ENCODE data around the gene C22orf31. TPM values are rescaled to one million over a fixed set of nuclear protein-coding genes. Genes with fewer than 3 reads are reported as not detected.

Gene C22orf31
- polyA plus RNA-seq, 3 donors = 1.3 to 1.8 (median 1.7) TPM

DNA sequence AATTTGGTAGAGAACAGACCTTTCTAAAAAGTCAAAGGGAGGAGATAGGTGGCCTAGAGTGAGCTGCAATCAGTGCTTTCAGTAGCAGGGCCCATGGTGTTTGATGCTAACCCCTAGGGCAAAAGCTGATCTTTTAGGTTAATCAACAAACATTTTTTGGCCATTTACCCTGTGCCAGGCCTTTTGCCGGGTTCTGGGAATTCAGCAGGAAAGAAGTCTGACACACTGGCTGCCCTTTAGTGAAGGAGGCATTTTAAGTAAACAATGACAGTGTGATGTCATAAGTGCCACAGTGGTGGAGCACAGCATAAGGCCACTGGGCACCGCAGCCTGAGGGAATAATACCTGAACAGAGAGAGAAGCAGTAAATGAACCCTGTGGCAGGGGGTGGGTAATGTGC is 29.0 kb downstream of the C22orf31 start:
- DNase-seq (ENCODE audit: extremely low read depth in 1 of 11, low read depth in 9 of 11, low spot score in 4 of 11) = no peak

DNA sequence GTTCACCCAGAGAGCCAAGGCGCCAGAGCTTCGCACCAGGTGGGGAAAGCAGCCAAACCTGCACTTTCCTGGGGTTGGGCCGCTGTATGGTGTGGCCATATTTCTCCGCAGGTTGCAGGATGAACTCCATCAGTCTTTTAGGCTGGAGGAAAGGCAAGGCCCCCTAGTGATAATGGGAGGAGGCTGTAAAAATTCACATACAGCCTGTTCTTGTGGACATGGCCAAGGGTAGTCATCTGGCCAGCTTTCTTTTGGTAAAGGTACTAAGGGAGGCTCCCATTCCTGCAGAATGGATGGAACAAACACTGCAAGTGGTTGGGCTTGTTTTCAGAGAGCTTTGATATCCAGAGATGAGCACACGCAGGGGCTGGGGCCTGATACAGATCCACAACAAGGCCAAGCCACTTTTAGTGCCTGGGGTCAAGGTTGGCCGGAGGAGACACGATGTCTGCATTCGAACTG is 29.6 kb downstream of the C22orf31 start:
- DNase-seq (ENCODE audit: extremely low read depth in 1 of 11, low read depth in 9 of 11, low spot score in 4 of 11) = no peak

DNA sequence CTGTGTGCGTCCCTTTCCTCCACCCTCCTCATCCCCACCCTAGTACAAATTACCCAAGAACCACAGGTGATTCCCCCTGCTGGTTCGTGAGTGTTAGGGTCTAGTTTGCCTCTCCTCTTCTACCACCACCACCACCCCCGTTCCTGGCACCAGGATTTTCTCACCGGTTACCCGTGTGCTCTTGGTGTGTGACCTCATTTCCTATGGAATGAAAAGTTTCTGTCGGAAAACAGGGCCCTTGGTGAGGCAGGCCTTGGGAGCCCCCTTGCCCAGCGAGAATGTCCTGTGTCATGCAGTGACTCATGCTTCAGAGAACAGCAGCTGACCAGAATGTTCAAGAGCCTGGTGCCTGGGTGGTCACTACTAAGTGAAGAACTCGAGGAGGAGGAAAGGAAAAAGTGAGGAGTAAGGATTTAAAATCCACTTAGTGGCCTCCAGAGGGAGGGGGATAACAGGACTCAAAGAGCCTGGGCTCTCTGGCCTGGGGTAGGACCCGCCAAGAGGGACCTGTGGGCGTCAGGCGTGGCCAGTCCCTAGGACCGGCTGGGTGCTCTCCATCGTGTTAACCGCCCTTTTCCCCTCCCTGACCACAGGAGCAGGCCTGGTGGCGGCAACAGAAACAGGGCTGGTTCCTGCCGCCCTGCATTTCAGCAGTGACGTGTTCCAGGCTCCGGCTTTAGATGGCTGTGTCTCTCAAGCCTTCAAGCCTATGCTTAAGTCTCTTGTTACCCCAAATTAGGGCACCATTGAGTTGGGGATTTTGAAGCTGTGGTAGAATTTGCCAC is 30.2 kb downstream of the C22orf31 start:
- peak in 6 of 11 donors; percentile 52 to 82 (median 73) for DNase-seq (ENCODE audit: extremely low read depth in 1 of 11, low read depth in 9 of 11, low spot score in 4 of 11)

DNA sequence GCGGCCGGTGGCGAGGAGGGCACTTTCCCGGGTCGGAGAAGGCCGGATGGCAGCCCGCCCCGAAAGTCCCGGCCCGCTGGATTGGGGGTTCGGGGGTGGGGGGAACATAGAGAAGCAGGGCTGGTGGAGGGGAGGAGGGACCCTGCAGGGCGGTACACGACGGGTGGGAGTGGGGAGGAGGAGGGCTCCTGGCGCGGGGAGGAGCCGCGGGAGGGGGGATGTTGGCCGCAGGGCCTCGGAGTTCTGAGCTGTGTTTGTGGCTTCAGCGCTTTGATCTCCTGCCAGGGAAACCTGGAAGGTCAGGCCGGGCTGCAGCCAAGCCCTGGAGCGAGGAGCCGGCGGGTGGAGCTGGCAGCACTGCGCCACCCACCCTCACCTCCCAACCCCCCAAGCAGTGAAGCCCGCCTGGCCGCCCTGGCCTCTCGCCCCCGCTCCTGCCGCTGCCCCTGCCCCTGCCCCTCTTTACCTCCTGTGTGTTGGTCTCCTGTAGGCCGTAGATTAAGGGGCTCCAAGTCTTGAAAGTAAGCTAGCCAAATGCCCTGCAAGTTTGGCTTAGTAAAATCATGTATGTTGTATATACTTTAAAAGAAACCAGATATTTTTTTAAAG is 30.9 kb downstream of the C22orf31 start:
- DNase-seq (ENCODE audit: extremely low read depth in 1 of 11, low read depth in 9 of 11, low spot score in 4 of 11) = peak in 10 of 11 donors; percentile 75 to 90 (median 84)

DNA sequence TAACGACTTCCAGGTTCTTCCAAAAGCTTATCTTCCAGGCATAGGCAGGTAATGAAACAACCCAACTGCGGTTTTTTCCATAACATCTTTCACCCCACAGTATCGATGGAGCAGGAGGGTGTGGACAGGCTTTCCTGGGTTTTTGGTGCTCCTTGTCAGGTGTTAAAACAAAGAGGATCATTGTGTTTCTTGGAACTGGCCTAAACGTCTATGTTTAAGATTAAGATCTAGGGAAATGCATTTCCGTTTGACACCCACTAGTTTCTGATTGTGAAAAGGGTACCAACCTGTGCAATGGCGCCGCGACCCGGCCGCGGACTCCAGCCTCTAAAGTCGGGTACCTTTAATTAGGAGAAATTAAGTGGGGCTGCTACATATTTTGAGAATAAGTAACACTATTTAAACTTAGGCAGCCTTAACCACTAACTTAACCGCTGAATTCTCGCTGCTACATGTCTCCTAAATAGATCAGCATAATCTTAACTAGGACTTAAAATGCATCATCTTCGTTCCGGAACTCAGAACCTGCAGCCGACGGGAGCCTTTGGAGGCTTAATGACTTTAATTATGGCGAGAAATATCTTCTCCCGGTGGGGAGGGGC is 31.5 kb downstream of the C22orf31 start:
- DNase-seq (ENCODE audit: extremely low read depth in 1 of 11, low read depth in 9 of 11, low spot score in 4 of 11) = no peak

GRCh38 chr22:29029202-29030000 is 32.2 kb downstream of the C22orf31 start:
- DNase-seq (ENCODE audit: extremely low read depth in 1 of 11, low read depth in 9 of 11, low spot score in 4 of 11) = no peak

- DNase-seq (ENCODE audit: extremely low read depth in 1 of 11, low read depth in 9 of 11, low spot score in 4 of 11) = no peak
Measured at GRCh38 chr22:29028468-29028867, 33.2 kb downstream of the C22orf31 start.

GRCh38 chr22:29026579-29026978 is 35.1 kb downstream of the C22orf31 start:
- DNase-seq (ENCODE audit: extremely low read depth in 1 of 11, low read depth in 9 of 11, low spot score in 4 of 11) = no peak

GRCh38 chr22:29023172-29023796 is 38.3 kb downstream of the C22orf31 start:
- DNase-seq (ENCODE audit: extremely low read depth in 1 of 11, low read depth in 9 of 11, low spot score in 4 of 11) = no peak

GRCh38 chr22:29022101-29022817 is 39.4 kb downstream of the C22orf31 start:
- DNase-seq (ENCODE audit: extremely low read depth in 1 of 11, low read depth in 9 of 11, low spot score in 4 of 11) = peak in 2 of 11 donors; percentile 63 to 71

GRCh38 chr22:29018293-29019189 is 43.1 kb downstream of the C22orf31 start:
- no peak for DNase-seq (ENCODE audit: extremely low read depth in 1 of 11, low read depth in 9 of 11, low spot score in 4 of 11)

DNA sequence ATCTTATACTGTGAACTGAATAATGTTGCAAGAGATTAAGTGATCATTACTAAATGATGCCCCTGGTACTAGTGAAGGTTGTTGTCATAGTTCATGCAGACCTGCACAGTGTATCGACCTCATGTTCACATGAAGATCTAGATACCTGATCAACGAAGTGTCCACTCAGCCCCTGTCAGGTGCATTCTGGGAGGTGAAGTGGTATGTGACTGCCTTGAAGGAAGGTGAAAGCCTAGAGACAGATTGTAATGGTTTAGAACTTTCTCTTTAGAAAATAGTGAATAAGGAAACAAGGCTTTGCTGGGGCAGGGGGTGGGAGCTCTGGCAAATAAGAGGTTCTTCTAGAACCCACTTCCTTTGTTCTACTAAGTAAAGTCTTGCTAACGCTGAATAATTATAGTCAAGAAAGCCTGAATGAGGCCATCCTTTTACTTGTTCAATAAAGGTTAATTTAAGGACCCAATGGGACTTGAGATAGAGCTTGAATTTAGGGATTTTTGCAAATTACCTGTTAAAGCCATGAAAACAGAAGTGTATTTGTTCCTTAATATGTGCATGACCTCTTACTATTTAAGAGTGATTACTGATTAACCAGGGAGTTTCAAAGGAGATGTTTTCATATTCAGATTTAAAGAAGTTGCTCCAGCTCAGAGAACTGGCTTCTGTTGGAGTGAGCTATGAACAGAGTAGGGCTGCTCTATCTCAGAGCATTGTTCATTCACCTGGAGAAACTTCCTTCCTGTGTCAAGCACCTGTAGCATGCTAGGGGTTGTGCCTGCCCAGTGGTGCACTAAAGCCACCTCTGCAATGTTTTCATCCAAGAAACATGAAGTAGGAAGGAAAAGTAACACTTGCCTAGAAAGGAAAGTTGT is 45.3 kb downstream of the C22orf31 start:
- DNase-seq (ENCODE audit: extremely low read depth in 1 of 11, low read depth in 9 of 11, low spot score in 4 of 11) = no peak

DNA sequence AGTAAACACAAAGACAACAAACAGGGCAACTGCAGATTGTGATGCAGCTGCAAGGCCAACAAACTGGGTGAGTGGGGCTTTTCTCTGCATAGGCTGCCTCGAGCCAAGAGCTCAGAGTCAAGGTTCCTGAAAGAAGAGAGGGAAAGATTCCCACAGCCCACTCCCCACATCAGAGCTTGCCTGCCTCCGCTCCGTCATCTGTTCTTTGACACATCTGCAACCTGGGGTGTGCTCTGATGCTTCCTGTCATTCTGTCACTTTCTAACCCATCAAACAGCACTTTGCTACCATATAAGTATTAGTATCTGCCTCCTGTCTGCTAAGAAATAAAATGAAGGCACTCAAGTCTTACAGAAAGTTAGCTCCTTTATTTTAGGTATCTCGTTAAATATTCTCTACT is 46.9 kb downstream of the C22orf31 start:
- no peak for DNase-seq (ENCODE audit: extremely low read depth in 1 of 11, low read depth in 9 of 11, low spot score in 4 of 11)

DNA sequence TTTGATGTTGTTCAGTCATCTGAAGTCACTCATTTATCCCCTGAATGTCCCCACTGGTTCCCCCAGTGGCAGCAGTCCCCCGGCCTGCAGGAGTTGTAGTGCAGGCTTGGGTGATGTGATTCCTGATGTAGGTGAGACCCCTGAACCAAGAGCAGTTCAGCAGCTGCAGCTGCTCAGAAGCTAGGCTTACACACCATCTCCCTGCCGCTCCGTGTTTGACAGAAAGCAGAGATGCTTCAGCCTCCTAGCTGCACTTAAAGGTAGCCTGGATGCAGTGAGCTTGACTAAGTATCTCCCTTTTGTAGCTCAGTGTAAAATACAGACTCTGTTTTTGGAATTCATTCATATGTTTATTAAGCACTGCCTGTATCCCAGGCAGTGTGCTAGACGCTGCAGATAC is 47.3 kb downstream of the C22orf31 start:
- no peak for DNase-seq (ENCODE audit: extremely low read depth in 1 of 11, low read depth in 9 of 11, low spot score in 4 of 11)

GRCh38 chr22:29012952-29013351 is 48.7 kb downstream of the C22orf31 start:
- DNase-seq (ENCODE audit: extremely low read depth in 1 of 11, low read depth in 9 of 11, low spot score in 4 of 11) = no peak

GRCh38 chr22:29012101-29012433 is 49.6 kb downstream of the C22orf31 start:
- DNase-seq (ENCODE audit: extremely low read depth in 1 of 11, low read depth in 9 of 11, low spot score in 4 of 11) = no peak

All from renal cortex interstitium (tissue), 11 donors.